Endothelial cell of umbilical vein (primary cell): Measurements from ENCODE around the gene TMC6.

ENCODE experiments used
- CTCF ChIP-seq, 2 donors: IDR thresholded peaks; 1 replicate in 1 of 2; 2 replicates in 1 of 2; pipeline ENCODE4 v1.5.1; 2011; ENCODE audit warnings: low read length in 2 of 2, mild to moderate bottlenecking in 2 of 2, moderate library complexity in 2 of 2, control low read depth in 1 of 2, inconsistent platforms in 1 of 2, low read depth in 1 of 2; ENCODE audit not compliant: insufficient read depth in 1 of 2; ENCODE audit errors: extremely low read depth in 1 of 2
- EZH2 ChIP-seq: IDR thresholded peaks from 2 replicates; pipeline ENCODE4 v1.6.1; 2012; ENCODE audit warnings: borderline replicate concordance, low read depth, mild to moderate bottlenecking, moderate library complexity, low read length, inconsistent platforms; ENCODE audit not compliant: severe bottlenecking
- FOS ChIP-seq: IDR thresholded peaks from 2 replicates; pipeline ENCODE4 v1.6.1; 2011; ENCODE audit warnings: mild to moderate bottlenecking, low read length, moderate library complexity, borderline replicate concordance; ENCODE audit not compliant: insufficient read depth
- GATA2 ChIP-seq: IDR thresholded peaks from 2 replicates; pipeline ENCODE4 v1.7.0; 2011; ENCODE audit warnings: low read depth, mild to moderate bottlenecking, moderate library complexity, mixed read lengths, low read length; ENCODE audit not compliant: insufficient read length, insufficient read depth
- JUN ChIP-seq: IDR thresholded peaks from 2 replicates; pipeline ENCODE4 v1.6.1; 2011; ENCODE audit warnings: borderline replicate concordance, low read depth; ENCODE audit not compliant: insufficient read length, insufficient read depth
- MAX ChIP-seq: IDR thresholded peaks from 2 replicates; pipeline ENCODE4 v1.6.1; 2011; ENCODE audit not compliant: insufficient read depth, insufficient read length
- MYC ChIP-seq: IDR thresholded peaks from one replicate; pipeline ENCODE4 v1.6.1; 2011; ENCODE audit warnings: mild to moderate bottlenecking, low read depth, low read length
- POLR2A ChIP-seq: IDR thresholded peaks from 2 replicates; pipeline ENCODE4 v1.6.1; 2012; ENCODE audit warnings: low read depth, mild to moderate bottlenecking, control low read depth, low read length
- POLR2AphosphoS5 ChIP-seq: IDR thresholded peaks from 2 replicates; pipeline ENCODE4 v1.6.1; 2012; ENCODE audit warnings: low read depth, mild to moderate bottlenecking, control low read depth, low read length, moderate library complexity; ENCODE audit not compliant: insufficient read depth

GRCh38 chr17:78138204-78139060, 9.9 kb upstream of the TMC6 start:
- TF ChIP-seq EZH2 (no peak), POLR2A (no peak), CTCF (IDR thresholded peaks at IDR 0.05; ENCODE audit: extremely low read depth in 1 of 2, insufficient read depth in 1 of 2, low read depth in 1 of 2, low read length in 2 of 2) (no peak), POLR2AphosphoS5 (no peak), JUN (no peak), GATA2 (no peak), MAX (no peak), MYC (no peak), FOS (no peak)
